Skin epidermis (tissue), 12 donors: ENCODE results near the gene GFI1B.
"Not testable (repeated sequence)": the region's sequence is repeated elsewhere in the genome, so short reads cannot be mapped to it uniquely, and the experiment has no call there.

Experiments
- H3K27ac ChIP-seq, 21 experiments: fragments of 200-600 bp; sonication (generic) in 11 of 21; one replicate each; pipeline ENCODE4 v1.5.0; 2020; ENCODE audit warnings: mild to moderate bottlenecking in 3 of 21, inconsistent platforms in 2 of 21, moderate library complexity in 2 of 21
- H3K4me3 ChIP-seq, 7 experiments: fragments of 200-600 bp; sonication (generic) in 2 of 7; one replicate each; pipeline ENCODE4 v1.5.0; 2020; ENCODE audit warnings: inconsistent platforms in 2 of 7, mild to moderate bottlenecking in 2 of 7, moderate library complexity in 1 of 7

Gene GFI1B

DNA sequence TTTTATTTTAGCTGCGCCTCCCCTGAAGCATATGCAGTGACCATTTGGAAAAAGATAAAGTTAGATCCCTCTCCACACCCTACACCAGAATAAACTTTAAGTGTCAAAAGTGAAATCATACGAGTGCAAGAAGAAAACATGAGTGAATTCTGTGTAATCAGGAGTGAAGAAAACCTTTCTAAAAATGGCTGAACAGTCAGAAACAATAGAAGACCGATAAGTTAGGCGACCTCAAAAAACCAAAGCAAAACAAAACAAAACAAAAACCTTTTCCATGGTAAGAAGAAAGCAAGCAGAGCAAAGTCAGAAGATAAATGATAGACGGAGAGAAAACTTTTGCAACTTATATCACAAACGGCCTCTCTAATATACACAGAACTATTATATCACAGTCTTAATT is 17.5 kb upstream of the GFI1B start:
- no peak overlapping the region for H3K27ac ChIP-seq
- no peak overlapping the region for H3K4me3 ChIP-seq

DNA sequence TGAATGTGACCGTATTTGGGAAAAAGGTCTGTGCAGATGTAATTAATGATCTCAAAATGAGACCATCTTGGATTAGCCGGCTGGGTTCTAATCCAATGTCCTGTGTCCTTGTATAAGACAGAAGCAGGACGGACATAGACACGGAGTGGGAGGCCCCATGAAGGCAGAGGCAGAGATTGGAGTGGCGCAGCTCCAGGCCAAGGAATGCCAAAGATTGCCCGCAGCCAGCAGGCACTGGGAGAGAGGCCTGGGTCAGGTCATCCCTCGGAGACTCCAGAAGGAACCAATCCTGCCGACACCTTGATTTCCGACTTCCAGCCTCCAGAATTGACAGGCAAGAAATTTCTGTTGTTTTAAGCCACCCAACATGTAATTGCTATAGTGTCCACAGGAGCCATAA is 13.0 kb upstream of the GFI1B start:
- no peak overlapping the region for H3K27ac ChIP-seq
- H3K4me3 ChIP-seq = no peak overlapping the region

DNA sequence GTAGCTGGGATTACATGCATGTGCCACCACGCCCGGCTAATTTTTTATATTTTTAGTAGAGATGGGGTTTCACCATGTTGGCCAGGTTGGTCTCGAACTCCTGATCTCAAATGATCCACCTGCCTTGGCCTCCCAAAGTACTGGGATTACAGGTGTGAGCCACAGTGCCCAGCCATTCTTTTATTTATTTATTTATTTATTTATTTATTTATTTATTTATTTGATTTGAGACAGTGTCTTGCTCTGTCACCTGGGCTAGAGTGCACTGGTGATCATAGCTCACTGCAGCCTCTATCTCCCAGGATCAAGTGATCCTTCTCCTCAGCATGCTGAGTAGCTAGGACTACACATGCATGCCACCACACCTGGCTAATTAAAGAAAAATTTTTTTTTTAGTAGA is 10.6 kb upstream of the GFI1B start:
- not testable (repeated sequence) for H3K27ac ChIP-seq, H3K4me3 ChIP-seq

DNA sequence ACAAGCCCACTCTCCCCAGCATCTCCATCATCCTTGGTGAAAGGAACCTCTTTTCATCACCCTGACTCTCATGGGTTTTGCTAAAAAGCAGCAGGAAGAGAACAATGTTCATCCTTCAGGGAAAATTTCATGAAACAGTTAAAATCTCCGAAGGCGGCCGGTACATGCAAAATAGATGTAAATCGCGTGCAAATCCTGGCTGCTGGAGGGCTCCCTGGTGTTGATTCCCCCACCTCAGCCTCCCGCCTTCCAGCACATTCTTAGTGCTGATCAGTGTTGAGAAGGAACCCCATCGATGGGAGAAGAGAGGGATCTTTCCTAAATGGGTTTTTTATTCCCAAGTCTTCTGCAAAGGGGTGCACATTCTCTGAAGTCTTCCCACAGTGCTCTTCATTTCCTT is 8.7 kb upstream of the GFI1B start:
- Histone ChIP-seq H3K4me3 (no peak overlapping the region), H3K27ac (no peak overlapping the region)

DNA sequence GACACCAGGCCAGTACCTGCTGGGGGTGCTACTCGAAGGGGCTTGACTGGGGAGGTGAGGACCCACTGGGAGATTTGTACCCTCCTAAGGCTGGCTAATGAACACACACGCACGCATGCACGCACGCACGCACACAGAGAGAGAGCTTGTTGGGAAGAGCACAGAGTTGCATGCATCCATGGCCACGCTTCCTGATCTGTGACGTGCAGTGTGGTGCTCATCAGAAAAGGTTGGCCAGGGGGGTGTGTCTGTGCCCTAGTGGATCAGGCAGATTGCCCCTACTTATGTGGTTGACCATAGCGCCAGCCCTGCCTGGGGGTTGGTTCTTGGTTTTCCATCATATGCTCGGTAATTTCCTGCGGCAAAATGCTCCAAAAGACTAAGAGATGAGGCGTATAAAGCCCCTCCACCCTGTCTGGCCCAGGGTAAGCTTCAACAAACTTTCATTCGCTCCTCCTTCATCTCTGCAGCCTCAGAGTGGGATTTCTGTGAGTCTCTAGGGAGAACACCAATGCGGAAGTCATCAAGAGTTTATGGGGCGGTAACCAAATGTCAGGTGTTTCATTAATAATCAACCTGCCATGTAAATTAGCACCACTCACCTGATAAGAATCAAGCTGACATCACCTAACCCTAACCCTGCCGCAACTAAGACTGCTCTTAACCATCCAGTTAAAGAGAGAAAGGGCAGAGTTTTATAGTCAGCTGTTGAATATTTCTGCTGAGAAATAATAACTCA is 8.0 kb upstream of the GFI1B start:
- H3K4me3 ChIP-seq = no peak overlapping the region
- H3K27ac ChIP-seq = no peak overlapping the region

DNA sequence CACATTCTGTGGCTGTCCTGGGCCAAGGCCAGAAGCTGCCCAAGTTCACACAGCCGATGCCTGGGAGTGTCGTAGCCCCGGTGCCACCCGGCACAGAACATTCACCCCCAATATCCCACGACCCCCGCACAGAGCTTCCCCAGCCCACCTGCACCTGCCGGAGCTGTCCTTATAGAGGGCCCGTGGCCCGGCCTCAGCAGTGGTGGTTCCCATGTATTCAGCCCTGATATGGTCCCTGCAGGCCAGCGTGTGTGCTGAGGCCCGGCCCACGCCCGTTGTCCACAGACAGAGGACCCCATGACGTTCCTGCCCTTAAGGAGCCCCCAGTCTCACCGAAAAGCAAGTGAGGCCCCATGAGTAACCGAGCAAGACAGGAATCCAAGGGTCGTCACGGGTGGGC is 5.3 kb upstream of the GFI1B start:
- no peak overlapping the region for H3K4me3 ChIP-seq
- no peak overlapping the region for H3K27ac ChIP-seq

DNA sequence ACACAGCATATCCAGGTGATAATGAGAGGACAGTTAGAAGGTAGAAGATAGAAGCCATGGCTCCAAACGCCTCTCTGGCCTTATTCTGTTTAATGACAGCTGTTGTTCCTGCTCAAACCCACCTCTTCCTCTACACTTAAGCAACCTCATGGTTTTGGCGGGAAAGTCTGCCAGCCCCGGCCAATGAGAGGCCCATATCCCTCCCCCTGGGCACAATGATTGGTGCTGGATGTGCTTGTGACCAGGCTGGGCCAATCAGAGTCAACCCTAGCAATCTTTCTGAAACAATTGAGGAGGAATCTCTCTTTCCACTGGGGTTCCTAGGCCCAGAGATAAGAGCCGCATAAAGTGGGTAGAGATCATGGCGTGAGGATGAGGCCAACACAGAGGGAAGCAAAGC is 4.8 kb upstream of the GFI1B start:
- H3K27ac ChIP-seq = no peak overlapping the region
- no peak overlapping the region for H3K4me3 ChIP-seq

DNA sequence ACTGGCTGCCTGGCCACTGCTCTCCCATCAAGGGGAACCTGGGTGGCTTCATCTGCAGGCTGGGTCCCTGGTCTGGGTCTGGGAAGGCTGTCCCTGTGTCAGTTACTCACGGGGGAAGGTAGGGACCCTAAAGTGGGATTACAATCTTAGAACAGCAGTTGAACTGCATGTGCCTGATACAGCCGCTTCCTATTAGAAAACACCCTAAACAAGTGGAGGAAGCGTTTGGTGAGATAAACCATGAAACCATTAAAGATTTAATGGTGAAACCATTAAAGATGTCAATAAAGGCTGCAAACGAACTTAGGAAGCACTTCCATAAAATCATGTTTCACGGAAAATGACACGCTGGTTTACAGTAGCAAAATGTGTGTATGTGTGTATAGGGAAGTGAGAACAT is 2.5 kb upstream of the GFI1B start:
- no peak overlapping the region for H3K4me3 ChIP-seq
- H3K27ac ChIP-seq = no peak overlapping the region

DNA sequence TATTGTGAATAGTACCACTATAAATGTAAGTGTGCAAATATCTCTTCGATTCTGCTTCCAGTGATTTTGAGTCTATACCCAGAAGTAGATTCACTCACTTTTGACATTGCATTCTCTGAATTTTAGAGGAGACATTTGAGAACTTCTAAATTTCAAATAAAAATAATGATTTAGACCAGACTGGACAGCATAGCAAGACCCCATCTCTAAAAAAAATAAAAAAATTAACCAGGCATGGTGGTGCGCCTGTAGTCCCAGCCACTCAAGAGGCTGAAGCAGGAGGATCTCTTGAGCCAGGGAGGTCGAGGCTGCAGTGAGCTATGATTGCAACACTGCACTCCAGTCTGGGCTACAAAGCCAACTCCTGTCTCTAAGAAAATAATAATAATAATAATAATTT is 1.9 kb upstream of the GFI1B start:
- H3K4me3 ChIP-seq = no peak overlapping the region
- no peak overlapping the region for H3K27ac ChIP-seq

DNA sequence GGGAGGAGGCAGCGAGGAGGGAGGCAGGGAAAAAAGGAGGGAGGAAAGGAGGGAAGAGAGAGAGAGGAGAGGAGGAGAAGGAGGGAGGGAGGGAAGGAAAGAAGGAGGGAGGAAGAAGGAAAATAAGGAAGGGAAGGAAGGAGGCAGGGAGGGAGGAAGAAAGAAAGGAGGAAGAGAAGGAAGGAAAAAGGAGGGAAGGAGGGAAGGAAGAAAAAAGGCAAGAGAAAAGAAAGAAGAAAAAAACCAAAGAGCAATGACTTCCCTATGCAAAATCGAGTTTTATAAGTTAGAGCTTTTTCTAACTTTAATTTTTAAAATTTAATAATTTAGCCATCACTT is 413 bp upstream of the GFI1B start:
- H3K4me3 ChIP-seq = no peak overlapping the region
- no peak overlapping the region for H3K27ac ChIP-seq

DNA sequence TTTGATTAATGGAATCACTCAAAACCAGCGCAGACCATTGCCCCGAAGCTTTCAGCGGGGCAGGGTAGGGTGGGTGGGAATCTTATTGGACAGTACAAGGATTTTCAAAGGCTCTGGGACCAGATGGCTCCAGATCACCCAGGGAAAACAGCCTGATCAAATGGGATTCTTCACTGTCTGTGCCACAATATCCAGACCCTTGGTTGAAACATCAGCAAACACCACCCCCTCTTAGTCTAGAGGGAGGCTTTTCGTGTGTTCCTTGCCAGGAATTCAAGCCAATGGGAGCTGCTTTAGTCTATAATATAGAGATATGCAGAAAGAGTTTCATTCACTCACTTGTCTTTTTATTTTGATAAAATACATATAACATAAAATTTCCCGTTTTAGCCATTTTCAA is 1.7 kb downstream of the GFI1B start:
- H3K4me3 ChIP-seq = no peak overlapping the region
- no peak overlapping the region for H3K27ac ChIP-seq

DNA sequence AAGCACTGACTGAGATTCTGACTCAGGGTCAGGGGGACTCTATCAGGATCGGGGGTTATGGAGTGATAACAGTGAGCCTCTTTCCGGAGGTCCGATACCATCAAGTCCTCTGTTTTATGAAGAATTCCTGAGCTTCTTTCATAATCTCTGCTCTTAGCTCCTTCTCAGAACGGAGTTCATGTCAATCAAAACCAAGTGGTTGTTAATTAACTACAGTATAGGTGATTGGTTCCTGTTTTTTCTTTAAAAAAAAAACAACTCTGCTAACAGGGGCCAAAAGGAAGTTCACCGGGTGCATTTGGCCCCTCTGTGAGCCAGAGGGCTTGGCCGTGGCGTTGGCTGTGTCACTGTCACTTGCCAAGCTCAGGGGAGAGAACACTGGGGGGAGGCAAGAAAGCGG is 4.0 kb downstream of the GFI1B start:
- no peak overlapping the region for H3K27ac ChIP-seq

DNA sequence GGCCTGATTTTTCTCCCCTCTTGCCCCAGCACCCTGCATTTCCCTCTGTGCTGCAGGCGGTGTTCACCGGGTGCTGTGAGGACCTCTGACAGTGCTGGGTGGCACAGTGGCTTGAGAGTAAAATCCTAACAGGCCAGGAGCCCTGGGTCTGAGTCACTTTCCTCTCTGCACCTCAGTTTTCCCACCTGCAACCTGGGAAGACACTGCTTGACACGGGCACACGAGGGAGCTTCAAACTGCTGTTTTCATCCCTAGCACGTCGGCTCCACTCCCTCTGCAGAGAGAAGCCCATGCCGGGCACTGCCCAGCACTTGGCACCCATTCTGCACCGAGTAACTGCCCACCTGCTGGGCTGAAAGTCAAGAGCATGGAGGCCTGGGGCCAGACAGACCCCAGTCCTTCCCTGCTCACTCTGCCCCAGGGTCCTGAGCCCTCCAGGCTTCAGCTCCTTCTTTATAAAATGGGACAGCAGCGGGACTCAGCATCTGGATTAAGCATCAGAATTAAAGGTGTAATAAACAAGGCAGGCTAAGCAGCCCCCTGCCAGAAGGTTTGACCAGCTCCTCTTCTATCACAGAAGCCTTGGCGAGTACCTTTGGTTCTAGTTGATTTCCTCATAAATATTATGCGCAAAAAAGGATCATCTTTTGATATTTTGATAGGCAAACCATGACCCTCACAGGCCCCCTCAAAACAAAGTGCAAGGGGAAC is 5.2 kb downstream of the GFI1B start:
- H3K4me3 ChIP-seq = no peak overlapping the region

More for the DNA sequence above, 4.0 kb downstream of the GFI1B start:
- H3K4me3 ChIP-seq = no peak overlapping the region

DNA sequence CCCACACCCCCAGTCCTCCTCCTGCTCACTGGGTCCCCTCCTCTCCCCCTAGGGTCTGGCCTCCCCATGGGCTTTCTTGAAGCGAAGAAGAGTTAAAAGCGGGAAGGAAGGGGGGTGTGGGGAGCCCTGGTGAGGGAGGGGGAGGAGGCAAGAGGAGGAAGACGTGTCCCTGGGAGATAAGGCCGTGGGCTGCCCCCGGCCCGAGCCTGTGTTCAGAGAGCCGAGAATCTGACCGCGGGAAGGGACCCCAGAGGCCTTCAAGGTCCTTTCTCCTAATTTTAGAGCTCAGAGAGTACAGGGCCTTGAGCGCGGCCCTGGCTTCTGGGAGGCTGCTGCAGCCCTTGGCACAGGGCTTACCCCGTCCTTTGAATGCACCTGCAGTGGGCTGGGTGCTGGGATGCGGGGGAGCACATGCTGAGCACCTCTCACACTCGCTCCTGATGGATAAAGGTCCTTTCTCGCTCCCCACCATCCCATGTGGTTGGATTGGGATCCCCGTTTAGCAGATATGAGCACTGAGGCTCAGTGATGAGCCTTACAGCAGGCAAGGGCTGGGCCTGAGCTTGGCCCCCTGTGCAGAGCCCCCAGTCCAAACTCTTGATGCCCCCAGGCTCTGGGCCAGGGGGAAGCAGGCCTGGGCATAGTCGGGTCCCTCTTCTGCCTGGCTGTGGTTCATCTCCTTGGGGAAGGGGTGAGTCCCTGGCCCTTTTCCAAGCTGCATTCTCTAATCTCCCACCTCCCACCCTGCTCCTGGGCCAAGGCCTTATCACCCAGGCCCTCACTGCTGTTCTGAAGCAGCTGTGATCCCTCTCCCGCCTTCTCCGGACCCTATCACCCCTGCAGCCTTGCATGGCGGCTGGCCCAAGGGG is 5.9 kb downstream of the GFI1B start:
- Histone ChIP-seq H3K27ac (no peak overlapping the region), H3K4me3 (no peak overlapping the region)

More for the DNA sequence above, 5.2 kb downstream of the GFI1B start:
- H3K27ac ChIP-seq = no peak overlapping the region

DNA sequence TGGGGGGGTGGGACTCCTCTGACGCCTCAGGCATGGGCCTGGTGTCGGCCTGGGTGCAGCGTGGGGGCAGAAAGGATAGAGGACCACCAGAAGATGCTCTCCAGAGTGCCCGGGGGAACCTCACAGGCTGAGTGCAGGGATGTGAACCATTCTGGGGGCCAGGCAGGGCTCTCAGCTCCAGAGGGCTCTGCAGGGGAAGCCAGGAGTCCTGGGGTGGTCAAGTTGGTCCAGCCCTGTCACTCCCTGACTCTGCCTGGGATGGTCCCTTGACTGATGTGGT is 6.5 kb downstream of the GFI1B start:
- Histone ChIP-seq H3K4me3 (no peak overlapping the region), H3K27ac (no peak overlapping the region)

DNA sequence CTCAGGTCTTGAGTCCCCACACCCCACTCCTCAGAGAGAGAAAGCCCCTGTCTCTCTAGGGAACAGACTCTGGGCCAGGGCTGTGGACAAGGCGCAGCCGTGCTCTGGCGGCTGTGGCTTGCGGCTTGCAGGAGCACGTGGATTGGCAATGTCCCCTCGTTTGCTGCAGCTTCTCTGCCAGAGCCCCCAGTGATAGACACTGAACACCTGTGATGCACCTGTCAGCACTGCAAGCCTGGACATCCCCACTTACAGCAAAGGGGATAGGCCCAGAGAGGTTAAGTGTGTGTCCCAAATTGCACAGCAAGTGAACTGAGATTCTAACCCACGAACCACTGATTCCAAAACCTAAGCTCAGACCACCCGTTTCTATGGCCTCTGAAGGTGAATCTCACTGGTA is 7.0 kb downstream of the GFI1B start:
- no peak overlapping the region for H3K27ac ChIP-seq
- no peak overlapping the region for H3K4me3 ChIP-seq

DNA sequence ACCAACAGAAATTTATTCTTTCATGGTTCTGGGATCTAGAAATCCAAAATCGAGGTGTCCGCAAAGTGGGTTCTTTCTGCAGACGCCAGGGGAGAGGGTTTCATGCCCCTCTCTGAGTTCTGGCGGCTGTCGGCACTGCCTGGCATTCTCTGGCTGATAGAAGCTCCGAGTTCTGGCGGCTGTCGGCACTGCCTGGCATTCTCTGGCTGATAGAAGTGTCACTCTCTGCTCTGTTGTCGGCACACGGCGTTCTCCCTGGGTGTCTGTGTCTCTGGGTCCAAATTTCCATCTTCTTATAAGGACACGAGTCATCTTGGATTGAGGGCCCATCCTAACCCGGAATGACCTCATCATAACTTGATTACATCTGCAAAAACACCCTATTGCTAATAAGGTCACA is 7.6 kb downstream of the GFI1B start:
- Histone ChIP-seq H3K4me3 (no peak overlapping the region), H3K27ac (no peak overlapping the region)

DNA sequence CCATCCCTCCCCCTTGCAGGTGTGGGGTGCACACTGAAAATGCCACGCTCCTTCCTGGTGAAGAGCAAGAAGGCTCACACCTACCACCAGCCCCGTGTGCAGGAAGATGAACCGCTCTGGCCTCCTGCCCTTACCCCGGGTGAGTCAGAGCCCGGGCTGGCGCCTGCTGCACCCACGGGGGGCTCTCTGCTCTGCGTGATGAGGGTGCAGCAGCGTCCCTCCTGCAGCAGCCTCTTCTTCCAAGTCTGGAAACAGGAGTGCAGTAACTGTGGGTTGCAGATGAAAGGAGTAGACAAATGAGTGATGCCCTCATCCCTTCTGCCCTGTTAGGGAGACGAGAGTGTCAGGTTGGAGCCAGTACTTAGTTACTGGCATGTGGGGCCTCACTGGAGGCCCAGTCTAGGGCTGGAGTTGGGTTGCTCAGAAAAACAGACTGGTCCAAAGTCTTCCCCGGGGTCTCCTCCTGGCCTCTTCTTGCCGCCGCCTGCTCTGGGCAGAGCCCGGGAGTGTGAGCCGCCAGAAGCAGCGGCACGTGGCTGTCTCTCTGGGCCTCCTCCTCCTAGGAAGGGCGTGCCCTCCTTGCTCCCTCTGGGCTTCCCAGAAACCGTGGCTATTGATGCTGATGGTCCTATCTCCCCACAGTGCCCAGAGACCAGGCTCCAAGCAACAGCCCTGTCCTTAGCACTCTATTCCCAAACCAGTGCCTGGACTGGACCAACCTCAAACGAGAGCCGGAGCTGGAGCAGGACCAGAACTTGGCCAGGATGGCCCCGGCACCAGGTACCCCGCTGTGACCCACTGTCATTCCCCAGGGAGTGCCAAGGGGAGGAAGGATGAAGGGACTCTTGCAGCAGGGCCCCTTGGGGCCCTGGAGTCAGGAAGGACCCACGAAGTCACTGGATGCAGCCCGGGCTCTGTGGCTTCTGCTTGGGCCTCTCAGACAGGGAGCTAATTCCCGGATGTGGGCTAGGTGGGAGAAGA is 8.4 kb downstream of the GFI1B start:
- Histone ChIP-seq H3K27ac (no peak overlapping the region), H3K4me3 (no peak overlapping the region)

DNA sequence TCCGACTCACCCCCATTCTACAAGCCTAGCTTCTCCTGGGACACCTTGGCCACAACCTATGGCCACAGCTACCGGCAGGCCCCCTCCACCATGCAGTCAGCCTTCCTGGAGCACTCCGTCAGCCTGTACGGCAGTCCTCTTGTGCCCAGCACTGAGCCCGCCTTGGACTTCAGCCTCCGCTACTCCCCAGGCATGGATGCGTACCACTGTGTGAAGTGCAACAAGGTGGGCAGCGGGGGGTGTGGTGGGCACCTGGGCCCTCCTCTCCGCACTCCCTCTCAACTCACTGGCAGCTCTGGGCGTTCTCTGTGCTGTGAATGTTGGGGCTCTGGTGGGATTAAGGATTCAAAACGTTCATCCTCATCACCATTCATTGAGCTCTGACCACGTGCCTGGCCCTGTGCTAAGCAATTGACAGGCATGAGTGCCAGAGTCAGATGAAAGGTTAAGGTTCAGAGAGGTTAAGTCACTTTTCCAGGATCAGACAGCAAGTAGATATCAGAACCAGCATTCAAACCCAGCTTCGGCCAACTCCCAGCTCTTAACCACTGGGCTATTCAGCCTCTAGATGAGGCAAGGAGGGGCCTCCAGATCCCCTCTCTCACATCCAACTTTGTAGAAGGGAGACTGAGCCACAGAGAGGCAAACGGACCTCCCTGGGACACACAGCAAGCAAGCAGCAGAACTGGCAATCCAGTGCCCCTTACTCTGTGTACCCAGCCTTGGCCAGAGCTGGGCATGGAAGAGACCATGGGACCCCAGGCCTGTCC is 9.9 kb downstream of the GFI1B start:
- no peak overlapping the region for H3K27ac ChIP-seq
- H3K4me3 ChIP-seq = no peak overlapping the region

DNA sequence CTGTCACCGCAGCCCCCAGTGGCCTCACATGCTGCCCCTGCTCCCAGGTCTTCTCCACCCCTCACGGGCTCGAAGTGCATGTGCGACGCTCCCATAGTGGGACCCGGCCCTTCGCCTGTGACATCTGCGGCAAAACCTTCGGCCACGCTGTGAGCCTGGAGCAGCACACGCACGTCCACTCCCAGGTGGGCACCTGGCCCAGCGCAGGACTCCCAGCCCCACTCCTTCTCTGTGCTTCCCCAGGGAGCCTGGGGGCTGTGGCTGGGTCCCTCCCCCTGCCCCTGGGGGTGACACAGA is 10.5 kb downstream of the GFI1B start:
- Histone ChIP-seq H3K4me3 (no peak overlapping the region), H3K27ac (no peak overlapping the region)
